RWPE2 (cell line): ENCODE results near the gene SPEN.

Experiments used
- ATAC-seq: fragments of 200-7000 bp; cut with Tn5 transposase; 3 replicates; pipeline ENCODE4 v1.9.1; 2021; ENCODE audit warnings: low read depth
- DNase-seq: peaks from one replicate; pipeline ENCODE4 v3.0.0-alpha.2; 2020; ENCODE audit warnings: low spot score
- H3K27ac ChIP-seq: fragments of 450-650 bp; 2 replicates; pipeline ENCODE4 v1.5.1; 2017; ENCODE audit warnings: mild to moderate bottlenecking; ENCODE audit not compliant: poor library complexity, severe bottlenecking
- H3K27me3 ChIP-seq: fragments of 250-450 bp; sonication (Bioruptor Pico); 2 replicates; pipeline ENCODE4 v1.5.1; 2021; ENCODE audit warnings: mild to moderate bottlenecking, moderate library complexity; ENCODE audit not compliant: insufficient read depth, poor library complexity, severe bottlenecking
- H3K36me3 ChIP-seq: fragments of 250-450 bp; sonication (Bioruptor Pico); 2 replicates; pipeline ENCODE4 v1.5.1; 2020; ENCODE audit warnings: low read depth, mild to moderate bottlenecking, moderate library complexity
- H3K4me1 ChIP-seq: fragments of 250-450 bp; sonication (Bioruptor Pico); 2 replicates; pipeline ENCODE4 v1.5.1; 2021; ENCODE audit warnings: mild to moderate bottlenecking, moderate library complexity; ENCODE audit not compliant: insufficient read depth, poor library complexity, severe bottlenecking
- H3K4me3 ChIP-seq: fragments of 250-450 bp; sonication (Bioruptor Pico); 2 replicates; pipeline ENCODE4 v1.5.1; 2021; ENCODE audit warnings: mild to moderate bottlenecking, moderate library complexity; ENCODE audit not compliant: severe bottlenecking
- H3K9me3 ChIP-seq: fragments of 250-450 bp; sonication (Bioruptor Pico); 2 replicates; pipeline ENCODE4 v1.5.1; 2021; ENCODE audit warnings: mild to moderate bottlenecking, moderate library complexity; ENCODE audit not compliant: severe bottlenecking
- TF ChIP-seq, protein P1 (sequence below): fragments of 450-650 bp; IDR thresholded peaks from one replicate; pipeline ENCODE4 v1.5.1; 2017; ENCODE audit warnings: mild to moderate bottlenecking, moderate library complexity; ENCODE audit not compliant: poor library complexity, severe bottlenecking

Gene SPEN

DNA sequence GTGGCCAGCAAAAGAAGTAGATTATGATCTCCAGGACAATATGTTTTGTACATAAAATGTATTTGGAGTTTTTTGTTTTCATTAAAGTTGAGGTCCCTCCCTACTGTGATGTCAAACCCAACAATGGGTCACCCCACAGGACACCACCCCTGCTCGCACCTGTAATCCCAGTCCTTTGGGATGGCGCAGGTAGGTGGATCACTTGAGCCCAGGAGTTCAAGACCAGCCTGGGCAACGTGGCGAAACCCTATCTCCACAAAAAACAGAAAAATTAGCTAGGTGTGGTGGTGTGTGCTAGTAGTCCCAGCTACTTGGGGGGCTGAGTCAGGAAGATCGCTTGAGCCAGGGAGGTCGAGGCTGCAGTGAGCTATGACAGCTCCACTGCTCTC lies 119.4 kb downstream of the SPEN start:
- Histone ChIP-seq H3K4me3 (no peak overlapping the region), H3K4me1 (peaks cover 13% of the 10 kb centered on the region), H3K27me3 (no peaks in the 10 kb centered on the region), H3K27ac (no peak overlapping the region), H3K9me3 (no peaks in the 10 kb centered on the region), H3K36me3 (peaks cover 43% of the 10 kb centered on the region)
- ATAC-seq: no peak
- DNase-seq: no peak
- TF ChIP-seq, protein P1, sequence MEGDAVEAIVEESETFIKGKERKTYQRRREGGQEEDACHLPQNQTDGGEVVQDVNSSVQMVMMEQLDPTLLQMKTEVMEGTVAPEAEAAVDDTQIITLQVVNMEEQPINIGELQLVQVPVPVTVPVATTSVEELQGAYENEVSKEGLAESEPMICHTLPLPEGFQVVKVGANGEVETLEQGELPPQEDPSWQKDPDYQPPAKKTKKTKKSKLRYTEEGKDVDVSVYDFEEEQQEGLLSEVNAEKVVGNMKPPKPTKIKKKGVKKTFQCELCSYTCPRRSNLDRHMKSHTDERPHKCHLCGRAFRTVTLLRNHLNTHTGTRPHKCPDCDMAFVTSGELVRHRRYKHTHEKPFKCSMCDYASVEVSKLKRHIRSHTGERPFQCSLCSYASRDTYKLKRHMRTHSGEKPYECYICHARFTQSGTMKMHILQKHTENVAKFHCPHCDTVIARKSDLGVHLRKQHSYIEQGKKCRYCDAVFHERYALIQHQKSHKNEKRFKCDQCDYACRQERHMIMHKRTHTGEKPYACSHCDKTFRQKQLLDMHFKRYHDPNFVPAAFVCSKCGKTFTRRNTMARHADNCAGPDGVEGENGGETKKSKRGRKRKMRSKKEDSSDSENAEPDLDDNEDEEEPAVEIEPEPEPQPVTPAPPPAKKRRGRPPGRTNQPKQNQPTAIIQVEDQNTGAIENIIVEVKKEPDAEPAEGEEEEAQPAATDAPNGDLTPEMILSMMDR: no peak

DNA sequence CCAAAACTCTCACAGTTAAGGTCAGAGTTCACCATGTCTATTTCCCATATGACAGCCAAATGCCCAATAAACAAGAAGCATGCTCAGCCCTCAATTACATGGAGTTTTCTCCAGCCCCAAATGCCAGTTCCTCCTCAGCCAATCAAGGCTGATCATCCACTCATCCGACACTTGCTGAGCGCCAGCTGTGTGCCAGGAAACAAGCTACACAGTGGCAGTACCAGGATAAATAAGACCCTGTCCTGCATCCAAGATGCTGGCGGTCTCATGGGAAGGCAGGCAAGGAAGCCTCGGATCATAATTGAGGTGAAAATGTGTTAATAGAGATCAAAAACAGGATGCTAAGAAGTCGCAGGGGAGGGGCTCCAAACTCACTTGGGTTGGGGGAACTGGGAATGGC lies 120.7 kb downstream of the SPEN start:
- no peak for DNase-seq
- Histone ChIP-seq H3K27me3 (no peaks in the 10 kb centered on the region), H3K9me3 (no peaks in the 10 kb centered on the region), H3K27ac (no peak overlapping the region), H3K36me3 (peaks cover 52% of the 10 kb centered on the region), H3K4me1 (peaks cover 13% of the 10 kb centered on the region), H3K4me3 (no peak overlapping the region)
- ATAC-seq: no peak
- TF ChIP-seq, protein P1: no peak

DNA sequence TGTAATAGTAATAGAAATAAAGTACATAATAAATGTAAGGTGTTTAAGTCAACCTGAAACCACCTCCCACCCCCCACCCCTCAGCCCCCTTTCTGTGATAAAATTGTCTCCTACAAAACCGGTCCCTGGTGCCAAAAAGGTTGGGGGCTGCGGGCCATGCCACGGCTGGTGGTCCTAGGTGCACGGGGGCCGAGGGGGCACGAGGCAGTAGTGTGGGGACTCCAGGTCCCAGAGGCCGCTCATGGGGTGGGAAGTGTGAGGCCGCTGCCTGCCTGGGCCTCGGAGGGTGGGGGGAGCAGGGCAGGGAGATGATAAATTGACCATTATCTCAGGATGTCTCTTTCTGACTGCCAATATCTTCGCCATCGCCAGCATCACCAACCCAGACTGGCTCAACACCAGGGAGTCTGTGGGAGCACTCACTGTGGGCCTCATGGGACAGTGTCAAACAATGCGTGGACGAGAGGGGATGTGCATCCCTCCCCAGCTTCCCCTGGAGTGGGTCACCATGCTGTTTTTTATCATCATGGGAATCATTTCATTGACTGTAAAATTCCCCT lies 121.9 kb downstream of the SPEN start:
- no peak overlapping the region for H3K27ac ChIP-seq
- H3K27me3 ChIP-seq: no peaks in the 10 kb centered on the region
- H3K4me3 ChIP-seq: no peak overlapping the region
- DNase-seq (no peak), ATAC-seq (no peak)
- no peaks in the 10 kb centered on the region for H3K9me3 ChIP-seq
- H3K4me1 ChIP-seq: peaks cover 13% of the 10 kb centered on the region
- H3K36me3 ChIP-seq: peaks cover 57% of the 10 kb centered on the region
- TF ChIP-seq, protein P1: no peak

DNA sequence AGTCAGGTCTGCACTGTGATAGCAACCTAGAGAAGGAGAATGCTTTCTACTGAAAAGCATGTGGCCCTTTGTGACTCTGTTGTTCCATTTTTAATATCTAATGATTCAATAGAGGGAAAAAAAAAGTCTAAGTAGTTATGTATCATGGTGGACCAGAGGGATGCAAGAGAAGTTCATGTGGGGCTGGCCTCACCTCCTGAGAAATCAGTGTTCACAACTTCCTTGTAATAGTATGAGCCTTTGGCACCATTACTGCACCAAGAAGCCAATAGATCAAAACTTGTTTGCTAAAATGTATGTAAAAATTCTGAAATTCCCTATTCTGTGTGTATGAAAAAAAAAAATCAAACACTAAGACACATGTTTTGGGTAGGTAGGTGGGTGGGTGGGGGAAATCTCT lies 123.4 kb downstream of the SPEN start:
- TF ChIP-seq, protein P1: no peak
- Histone ChIP-seq H3K9me3 (no peaks in the 10 kb centered on the region), H3K36me3 (peaks cover 47% of the 10 kb centered on the region), H3K4me1 (peaks cover 3% of the 10 kb centered on the region), H3K4me3 (no peak overlapping the region), H3K27me3 (no peaks in the 10 kb centered on the region), H3K27ac (no peak overlapping the region)
- ATAC-seq: no peak
- no peak for DNase-seq

DNA sequence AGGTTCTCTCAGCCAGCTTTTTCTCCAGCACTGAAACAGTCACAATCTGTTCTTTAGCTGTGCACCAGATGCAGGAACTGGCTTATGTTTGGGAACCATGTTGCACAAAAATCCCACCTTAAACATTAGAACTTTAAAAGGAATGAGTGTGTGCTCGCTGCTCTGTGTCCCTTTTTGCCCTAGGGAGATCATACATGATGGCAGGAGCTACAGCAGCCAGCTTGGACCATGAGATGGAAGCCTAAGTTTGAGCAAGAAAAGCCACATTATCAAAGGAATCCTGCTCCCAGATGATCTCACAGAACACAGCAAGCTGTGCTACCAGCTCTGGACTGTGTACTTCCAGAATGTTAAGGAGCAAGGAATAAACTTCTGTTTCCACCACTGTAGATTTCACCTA lies 124.9 kb downstream of the SPEN start:
- Histone ChIP-seq H3K4me1 (peaks cover 5% of the 10 kb centered on the region), H3K4me3 (no peak overlapping the region), H3K36me3 (peaks cover 44% of the 10 kb centered on the region), H3K27ac (no peak overlapping the region), H3K9me3 (no peaks in the 10 kb centered on the region), H3K27me3 (no peaks in the 10 kb centered on the region)
- DNase-seq (no peak), ATAC-seq (no peak)
- TF ChIP-seq, protein P1: no peak
